BJ (cell line): ENCODE results near the gene CPEB2. TPM values are rescaled to one million over a fixed set of nuclear protein-coding genes. Genes with fewer than 3 reads are reported as not detected.
A peak's percentile ranks its signal among the peaks of the same experiment; 100 is the strongest.

Source experiments
- CTCF ChIA-PET: fragments of 350-600 bp; formaldehyde crosslinking; extraction: SDS; loops from one replicate; lab custom pipeline; 2021; ENCODE audit warnings: antibody characterized with exemption, inconsistent platforms; lab: Yijun Ruan, JAX
- POLR2A ChIA-PET: fragments of 300-600 bp; sonication (Branson Sonifier 250); formaldehyde crosslinking; extraction: SDS; loops from one replicate; lab custom pipeline; 2021; ENCODE audit warnings: antibody characterized with exemption; lab: Charles Lee
- DNase-seq: peaks from one replicate; pipeline ENCODE4 v3.0.0-alpha.2; 2011; ENCODE audit warnings: low read depth
- H3K27me3 ChIP-seq: 2 replicates; pipeline ENCODE4 v1.6.0; 2011; ENCODE audit warnings: low read length; ENCODE audit not compliant: control insufficient read depth, insufficient read depth
- H3K36me3 ChIP-seq: 2 replicates; pipeline ENCODE4 v1.5.1; 2011; ENCODE audit warnings: low read length; ENCODE audit not compliant: control insufficient read depth, insufficient read depth
- H3K4me3 ChIP-seq: 2 replicates; pipeline ENCODE4 v1.5.1; 2011; ENCODE audit warnings: low read depth, mild to moderate bottlenecking, control low read depth, low read length
- polyA minus RNA-seq: library from RNA; depleted of rRNA, polyadenylated mRNA; stranded (reverse); fragments of >200 nt; gene quantifications from 2 replicates; pipeline ENCODE4 v1.2.3, GENCODE V29; 2011; rRNA and poly(A)+ RNA removed
- polyA plus RNA-seq: library from polyadenylated mRNA; depleted of rRNA; stranded (reverse); fragments of >200 nt; gene quantifications from 2 replicates; pipeline ENCODE4 v1.2.3, GENCODE V29; 2011; rRNA removed
- TF ChIP-seq, protein P1 (sequence below): IDR thresholded peaks from 2 replicates; pipeline ENCODE4 v1.5.1; 2011; ENCODE audit warnings: low read depth, mild to moderate bottlenecking, control low read depth, inconsistent platforms, low read length, moderate library complexity; ENCODE audit not compliant: insufficient read depth

The CPEB2 gene
- polyA plus RNA-seq (2.8 and 6.7 TPM in 2 replicates), polyA minus RNA-seq (8.5 and 15.6 TPM in 2 replicates)

GRCh38 chr4:15001869-15002658, at the start of gene CPEB2:
CPEB2 (plus strand) TSS chr4:15002481; CDS start chr4:15002674, 193 bp downstream.
- TF ChIP-seq, protein P1, sequence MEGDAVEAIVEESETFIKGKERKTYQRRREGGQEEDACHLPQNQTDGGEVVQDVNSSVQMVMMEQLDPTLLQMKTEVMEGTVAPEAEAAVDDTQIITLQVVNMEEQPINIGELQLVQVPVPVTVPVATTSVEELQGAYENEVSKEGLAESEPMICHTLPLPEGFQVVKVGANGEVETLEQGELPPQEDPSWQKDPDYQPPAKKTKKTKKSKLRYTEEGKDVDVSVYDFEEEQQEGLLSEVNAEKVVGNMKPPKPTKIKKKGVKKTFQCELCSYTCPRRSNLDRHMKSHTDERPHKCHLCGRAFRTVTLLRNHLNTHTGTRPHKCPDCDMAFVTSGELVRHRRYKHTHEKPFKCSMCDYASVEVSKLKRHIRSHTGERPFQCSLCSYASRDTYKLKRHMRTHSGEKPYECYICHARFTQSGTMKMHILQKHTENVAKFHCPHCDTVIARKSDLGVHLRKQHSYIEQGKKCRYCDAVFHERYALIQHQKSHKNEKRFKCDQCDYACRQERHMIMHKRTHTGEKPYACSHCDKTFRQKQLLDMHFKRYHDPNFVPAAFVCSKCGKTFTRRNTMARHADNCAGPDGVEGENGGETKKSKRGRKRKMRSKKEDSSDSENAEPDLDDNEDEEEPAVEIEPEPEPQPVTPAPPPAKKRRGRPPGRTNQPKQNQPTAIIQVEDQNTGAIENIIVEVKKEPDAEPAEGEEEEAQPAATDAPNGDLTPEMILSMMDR, result no peak
- ChIA-PET CTCF (interaction anchor here (0.6 to 3.2 kb wide), 3 partner anchors 15 to 1348 kb away, joined by 3 to 13 read pairs (median 6); no protein-coding TSS in a partner anchor), POLR2A (interaction anchor here (0.8 kb wide), 1 partner anchor 36 kb away, joined by 4 read pairs; no protein-coding TSS in a partner anchor)
- Histone ChIP-seq H3K4me3 (peak within 1 kb of the TSS; percentile 99), H3K36me3 (no peaks in the 10 kb centered on the region), H3K27me3 (no peaks in the 10 kb centered on the region)
- peak; percentile 85 for DNase-seq

DNA sequence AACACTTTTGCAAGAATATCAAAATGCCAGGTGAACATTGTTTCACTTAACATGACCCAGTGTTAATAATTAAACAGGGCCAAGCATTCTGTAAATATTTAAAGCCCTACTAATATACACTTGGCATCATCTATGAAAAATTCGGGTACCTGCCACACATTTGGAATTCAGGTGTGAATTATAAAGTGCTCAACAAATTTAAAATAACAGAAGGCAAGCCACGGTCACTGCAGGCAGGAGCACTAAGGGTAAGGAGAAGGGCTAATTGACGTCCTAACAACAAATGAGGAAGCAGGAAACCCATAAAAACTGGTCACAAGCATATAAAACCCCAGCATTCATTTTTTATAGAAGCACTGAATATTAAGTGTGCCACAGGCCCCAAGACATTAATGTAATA, 43.8 kb upstream of the CPEB2 start:
- DNase-seq, result no peak
- CTCF ChIA-PET, result interaction anchor here (0.7 kb wide), 1 partner anchor 12 kb away, joined by 3 read pairs; no protein-coding TSS in a partner anchor
- TF ChIP-seq, protein P1, result no peak
- no peaks in the 10 kb centered on the region for H3K27me3 ChIP-seq
- POLR2A ChIA-PET, result no interaction called here
- no peaks in the 10 kb centered on the region for H3K36me3 ChIP-seq
- no peak overlapping the region for H3K4me3 ChIP-seq

DNA sequence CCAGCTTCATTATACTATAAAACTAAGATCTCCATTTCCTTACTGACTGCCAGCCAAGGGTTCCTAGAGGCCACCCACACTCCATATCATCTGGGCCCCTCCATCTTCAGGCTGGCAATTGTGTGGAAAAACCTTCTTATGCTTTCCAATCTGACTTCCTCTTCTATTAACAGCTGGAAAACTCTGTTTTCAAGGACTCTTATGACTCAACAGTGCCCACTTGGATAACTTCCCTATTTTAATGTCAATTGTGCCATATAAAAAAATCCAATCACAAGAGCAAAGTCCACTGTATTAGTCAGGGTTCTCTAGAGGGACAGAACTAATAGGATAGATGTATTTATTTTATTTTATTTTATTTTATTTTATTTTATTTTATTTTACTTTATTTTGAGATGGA, 41.0 kb upstream of the CPEB2 start:
- H3K4me3 ChIP-seq, result no peak overlapping the region
- CTCF ChIA-PET, result interaction anchor here (0.8 kb wide), 1 partner anchor 25 kb away, joined by 3 read pairs; no protein-coding TSS in a partner anchor
- POLR2A ChIA-PET, result no interaction called here
- TF ChIP-seq, protein P1, result no peak
- no peaks in the 10 kb centered on the region for H3K27me3 ChIP-seq
- no peaks in the 10 kb centered on the region for H3K36me3 ChIP-seq
- DNase-seq, result no peak

- CTCF ChIA-PET, result interaction anchor here (0.6 to 1.3 kb wide), 2 partner anchors 199 to 1755 kb away, joined by 4 to 5 read pairs; no protein-coding TSS in a partner anchor
- H3K4me3 ChIP-seq, result no peak overlapping the region
- POLR2A ChIA-PET, result no interaction called here
- no peaks in the 10 kb centered on the region for H3K27me3 ChIP-seq
- no peaks in the 10 kb centered on the region for H3K36me3 ChIP-seq
- no peak for DNase-seq
- TF ChIP-seq, protein P1, result no peak
Observed at GRCh38 chr4:14965071-14965470, 37.2 kb upstream of the CPEB2 start.

DNA sequence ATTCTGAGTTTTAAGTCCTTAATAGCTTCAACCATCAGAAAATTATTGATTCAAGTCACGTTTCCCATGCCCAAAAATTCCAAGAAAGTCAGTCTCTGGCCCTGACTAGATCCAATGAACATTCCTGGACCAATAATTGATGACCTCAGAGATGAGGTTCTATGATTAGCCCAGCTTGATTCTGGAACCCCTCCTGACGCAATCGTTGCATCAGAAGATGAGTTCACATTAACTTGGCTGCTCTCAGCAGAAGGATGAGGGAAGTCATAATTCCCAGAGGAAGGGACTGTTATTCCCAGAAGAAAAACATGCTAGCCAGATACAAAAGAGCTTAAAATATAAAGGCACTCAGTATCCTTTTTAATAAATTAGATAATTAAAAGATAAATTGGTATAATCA, 34.3 kb upstream of the CPEB2 start:
- Histone ChIP-seq H3K4me3 (no peak overlapping the region), H3K27me3 (no peaks in the 10 kb centered on the region), H3K36me3 (no peaks in the 10 kb centered on the region)
- POLR2A ChIA-PET, result no interaction called here
- TF ChIP-seq, protein P1, result no peak
- DNase-seq, result no peak
- CTCF ChIA-PET, result interaction anchor here (0.6 kb wide), 1 partner anchor 50 kb away, joined by 3 read pairs; no protein-coding TSS in a partner anchor
